ENCODE results near the gene AARSD1.

- TF ChIP-seq CTCF (IDR thresholded peaks at IDR 0.05) (no peak), POLR2A (IDR thresholded peaks at IDR 0.05) (no peak)
Measured at GRCh38 chr17:42901535-42902229, 62.6 kb downstream of the AARSD1 start.

All from Peyer's patch (tissue), 4 donors.